HepG2 (cell line): Measurements from ENCODE around the gene ITGA2. TPM values are rescaled to one million over a fixed set of nuclear protein-coding genes. Genes with fewer than 3 reads are reported as not detected.

Experiments
- ATAC-seq: fragments of 200-7000 bp; cut with Tn5 transposase; 3 replicates; pipeline ENCODE4 v1.9.1; 2020; ENCODE audit warnings: mild to moderate bottlenecking, moderate library complexity
- BruUV-seq: library from RNA; stranded (reverse); fragments of 400-500 nt; replicated peaks from 2 replicates; lab custom pipeline; 2021; lab: Mats Ljungman, UMichigan
- CTCF ChIA-PET: fragments of 300-600 bp; formaldehyde crosslinking; extraction: SDS; loops from one replicate; lab custom pipeline; 2021; ENCODE audit warnings: low total read pairs, inconsistent platforms, low intra/inter-chr PET ratio; lab: Yijun Ruan, JAX
- POLR2A ChIA-PET: fragments of 350-600 bp; sonication (Branson Sonifier 250); formaldehyde crosslinking; loops from one replicate; lab custom pipeline; 2020; ENCODE audit warnings: antibody characterized with exemption, inconsistent platforms; lab: Yijun Ruan, JAX
- DNase-seq: peaks from one replicate; pipeline ENCODE4 v3.0.0-alpha.2; 2015; ENCODE audit warnings: low spot score
- FAIRE-seq: peaks from 3 replicates; lab custom pipeline; 2011; peaks lifted over from hg19 to GRCh38; lab: Jason Lieb, UNC
- H2AFZ ChIP-seq: one replicate; pipeline ENCODE4 v1.6.1; 2011; ENCODE audit warnings: low read length, inconsistent platforms
- H3K27ac ChIP-seq: fragments of 300-600 bp; 3 replicates; pipeline ENCODE4 v1.8.0; 2011; ENCODE audit warnings: mixed run types, mild to moderate bottlenecking, mixed read lengths, low read length, inconsistent platforms; ENCODE audit not compliant: insufficient read depth; ENCODE audit errors: extremely low read length
- H3K27me3 ChIP-seq, 2 experiments: fragments of 200-600 bp in 1 of 2; 2 replicates in 1 of 2; 3 replicates in 1 of 2; pipeline versions ENCODE4 v1.6.0 to v1.8.0; 2011; ENCODE audit warnings: low read length in 2 of 2, mild to moderate bottlenecking in 2 of 2, moderate library complexity in 2 of 2, inconsistent platforms in 1 of 2; ENCODE audit not compliant: insufficient read depth in 2 of 2, control insufficient read depth in 1 of 2
- H3K36me3 ChIP-seq, 2 experiments: fragments of 200-600 bp in 1 of 2; replicated peaks in 1 of 2; 2 replicates in 1 of 2; 3 replicates in 1 of 2; pipeline versions ENCODE4 v1.5.1 to v1.8.0; 2011; ENCODE audit warnings: low read length in 2 of 2, inconsistent platforms in 1 of 2; ENCODE audit not compliant: insufficient read depth in 2 of 2, control insufficient read depth in 1 of 2
- H3K4me1 ChIP-seq: 2 replicates; pipeline ENCODE4 v1.5.1; 2012; ENCODE audit warnings: low read length, inconsistent platforms; ENCODE audit not compliant: insufficient read depth
- H3K4me2 ChIP-seq: 2 replicates; pipeline ENCODE4 v1.6.0; 2011; ENCODE audit warnings: low read depth, low read length, inconsistent platforms
- H3K4me3 ChIP-seq, 3 experiments: fragments of 200-600 bp in 1 of 3; sonication (generic), shearing (Covaris generic) in 1 of 3; replicated peaks in 1 of 3; 2 replicates each; pipeline ENCODE4 v1.5.1; 2011 to 2016; ENCODE audit warnings: low read length in 3 of 3, inconsistent platforms in 2 of 3, low read depth in 2 of 3, mild to moderate bottlenecking in 2 of 3, control low read depth in 1 of 3, mixed read lengths in 1 of 3; ENCODE audit not compliant: insufficient read depth in 1 of 3
- H3K79me2 ChIP-seq: one replicate; pipeline ENCODE4 v1.6.1; 2011; ENCODE audit warnings: low read length, inconsistent platforms; ENCODE audit not compliant: insufficient read depth
- H3K9ac ChIP-seq: 2 replicates; pipeline ENCODE4 v1.6.0; 2011; ENCODE audit warnings: mild to moderate bottlenecking, low read depth, low read length, inconsistent platforms; ENCODE audit not compliant: insufficient read depth
- H3K9me3 ChIP-seq: 2 replicates; pipeline ENCODE4 v1.5.1; 2012; ENCODE audit warnings: mild to moderate bottlenecking, low read length
- H4K20me1 ChIP-seq: 2 replicates; pipeline ENCODE4 v1.6.0; 2011; ENCODE audit warnings: inconsistent platforms, mild to moderate bottlenecking, low read length, moderate library complexity; ENCODE audit not compliant: insufficient read depth
- ARNT2 ChIP-seq: sonication (generic); formaldehyde crosslinking; IDR thresholded peaks from 2 replicates; pipeline ENCODE4 v1.8.0; 2022; ENCODE audit warnings: mild to moderate bottlenecking, low read depth, missing genetic modification reagents, moderate library complexity
- CBX1 ChIP-seq: IDR thresholded peaks from one replicate; pipeline ENCODE4 v1.6.1; 2016; ENCODE audit warnings: antibody characterized with exemption, low read depth
- CHD2 ChIP-seq: IDR thresholded peaks from 2 replicates; pipeline ENCODE4 v1.6.1; 2011; ENCODE audit warnings: low read depth, low read length, improper control_type of control experiment
- FOXK2 ChIP-seq: fragments of 450-650 bp; IDR thresholded peaks from 2 replicates; pipeline ENCODE4 v1.6.1; 2016
- HOMEZ ChIP-seq: IDR thresholded peaks from 2 replicates; pipeline ENCODE4 v1.6.1; 2016; ENCODE audit warnings: low read depth
- MBD4 ChIP-seq: IDR thresholded peaks from 2 replicates; pipeline ENCODE4 v1.6.1; 2012; ENCODE audit warnings: low read length, inconsistent platforms, borderline replicate concordance
- MLLT10 ChIP-seq: sonication (generic); formaldehyde crosslinking; IDR thresholded peaks from 2 replicates; pipeline ENCODE4 v1.4.0; 2020; ENCODE audit warnings: missing genetic modification reagents
- NFKB2 ChIP-seq: sonication (generic); formaldehyde crosslinking; IDR thresholded peaks from 2 replicates; pipeline ENCODE4 v1.4.0; 2020; ENCODE audit warnings: missing genetic modification reagents, borderline replicate concordance
- PBX3 ChIP-seq: sonication (generic); formaldehyde crosslinking; IDR thresholded peaks from 2 replicates; pipeline ENCODE4 v1.8.1; 2023; ENCODE audit warnings: missing genetic modification reagents, inconsistent platforms, borderline replicate concordance
- POGZ ChIP-seq: sonication (generic); formaldehyde crosslinking; IDR thresholded peaks from 2 replicates; pipeline ENCODE4 v1.4.0; 2020; ENCODE audit warnings: mild to moderate bottlenecking, missing genetic modification reagents
- PRMT3 ChIP-seq: sonication (generic); formaldehyde crosslinking; IDR thresholded peaks from 2 replicates; pipeline ENCODE4 v1.8.1; 2022; ENCODE audit warnings: low read depth, mild to moderate bottlenecking, moderate library complexity, missing genetic modification reagents, borderline replicate concordance
- RBFOX2 ChIP-seq: fragments of 200-400 bp; formaldehyde crosslinking; IDR thresholded peaks from 2 replicates; pipeline ENCODE4 v1.6.1; 2017; ENCODE audit warnings: low read depth, mild to moderate bottlenecking, low read length
- SOX13 ChIP-seq, 3 experiments: fragments of 450-650 bp in 1 of 3; sonication (generic) in 1 of 3; formaldehyde crosslinking in 1 of 3; IDR thresholded peaks in 2 of 3; conservative IDR thresholded peaks in 1 of 3; 2 replicates each; pipeline versions ENCODE4 v1.5.0 to v1.6.1; 2016 to 2020; ENCODE audit warnings: antibody characterized with exemption in 1 of 3, mild to moderate bottlenecking in 1 of 3, missing compliant biosample characterization in 1 of 3, missing genetic modification reagents in 1 of 3, moderate library complexity in 1 of 3
- SP140L ChIP-seq: sonication (generic); formaldehyde crosslinking; IDR thresholded peaks from 2 replicates; pipeline ENCODE4 v1.4.0; 2020; ENCODE audit warnings: missing genetic modification reagents, borderline replicate concordance
- ZBTB38 ChIP-seq: sonication (generic); formaldehyde crosslinking; IDR thresholded peaks from 2 replicates; pipeline ENCODE4 v1.5.1; 2020; ENCODE audit warnings: mild to moderate bottlenecking, missing genetic modification reagents
- ZNF234 ChIP-seq: sonication (generic); formaldehyde crosslinking; conservative IDR thresholded peaks from 2 replicates; pipeline ENCODE4 v1.5.1; 2020; ENCODE audit warnings: mild to moderate bottlenecking, missing genetic modification reagents
- ZNF317 ChIP-seq: sonication (generic); formaldehyde crosslinking; IDR thresholded peaks from 2 replicates; pipeline ENCODE4 v1.5.0; 2020; ENCODE audit warnings: mild to moderate bottlenecking, missing genetic modification reagents
- ZNF367 ChIP-seq: sonication (generic); formaldehyde crosslinking; IDR thresholded peaks from 2 replicates; pipeline ENCODE4 v1.4.0; 2020; ENCODE audit warnings: missing genetic modification reagents, borderline replicate concordance
- ZNF569 ChIP-seq: sonication (generic); formaldehyde crosslinking; IDR thresholded peaks from 2 replicates; pipeline ENCODE4 v1.5.0; 2020; ENCODE audit warnings: mild to moderate bottlenecking, missing genetic modification reagents, moderate library complexity, borderline replicate concordance
- ZNF724P ChIP-seq: sonication (generic); formaldehyde crosslinking; IDR thresholded peaks from 2 replicates; pipeline ENCODE4 v1.8.0; 2022; ENCODE audit warnings: missing genetic modification reagents, borderline replicate concordance
- WGBS: methylation state at CpG from one replicate; pipeline ENCODE4 v1.1.6; 2017; ENCODE audit warnings: low lambda C conversion rate; 5-methylcytosine and 5-hydroxymethylcytosine counted together
- in situ Hi-C: cut with HindIII; loops from 2 replicates; pipeline ENCODE4 v1.10.0; 2017; ENCODE audit warnings: low pct_unique_long_range_greater_than_20kb; ENCODE audit not compliant: extremely low pct_ligation_motif_present
- intact Hi-C: fragments of 100-400 bp; cut with micrococcal nuclease; formaldehyde crosslinking; loops from one replicate; pipeline ENCODE4 v1.10.0; 2022; ENCODE audit not compliant: unreplicated experiment
- polyA plus RNA-seq, 8 experiments: library from polyadenylated mRNA; depleted of rRNA in 3 of 8; stranded (reverse) in 7 of 8; unstranded in 1 of 8; fragments of >200 nt; fragmentation: Illumina TruSeq in 4 of 8; extraction: Trizol in 4 of 8; gene quantifications; 2 replicates each; pipeline versions ENCODE4 v1.2.1 to v1.2.3, GENCODE V29; 2011 to 2016; ENCODE audit warnings: low read depth in 4 of 8, missing spikeins in 1 of 8, mixed read lengths in 1 of 8; ENCODE audit not compliant: insufficient read depth in 1 of 8
- total RNA-seq, 5 experiments: library from RNA; depleted of rRNA; stranded (reverse); fragments of >200 nt; fragmentation: Illumina TruSeq; extraction: Trizol; gene quantifications; 2 replicates each; pipeline ENCODE4 v1.2.3, GENCODE V29; 2016; ENCODE audit warnings: low read depth in 1 of 5
- TF ChIP-seq, protein P1 (sequence below): sonication (generic); formaldehyde crosslinking; IDR thresholded peaks from 2 replicates; pipeline ENCODE4 v1.4.0; 2020; ENCODE audit warnings: missing genetic modification reagents, mild to moderate bottlenecking, borderline replicate concordance

Gene ITGA2
- total and polyA plus RNA-seq, 2 of the 13 experiments (the other 11 are each of a cell fraction or from before 2014, with no cell fraction given): 15.8 to 58.3 TPM

DNA sequence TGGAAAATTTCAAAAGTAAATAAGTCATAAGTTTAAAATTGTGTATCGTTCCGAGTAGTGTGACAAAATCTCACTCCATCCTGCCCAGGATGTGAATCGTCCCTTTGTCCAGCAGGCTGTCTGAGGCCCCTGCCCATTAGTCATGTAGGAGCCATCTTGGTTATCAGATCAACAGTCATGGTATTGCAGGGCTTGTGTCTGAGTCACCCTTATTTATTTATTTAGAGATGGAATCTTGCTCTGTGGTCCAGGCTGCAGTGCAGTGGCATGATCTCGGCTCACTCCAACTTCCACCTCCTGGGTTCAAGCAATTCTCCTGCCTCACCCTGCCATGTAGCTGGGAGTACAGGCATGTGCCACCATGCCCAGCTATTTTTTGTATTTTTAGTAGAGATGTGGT is 30.2 kb downstream of the ITGA2 start:
- peaks cover 93% of the 10 kb centered on the region for H3K4me1 ChIP-seq
- ATAC-seq (peak; percentile 81), DNase-seq (peak; percentile 86), FAIRE-seq (no peak)
- intact Hi-C loops (no loop called here), in situ Hi-C loops (no loop called here)
- H3K4me3 ChIP-seq: no peak overlapping the region
- no peaks in the 10 kb centered on the region for H3K27me3 ChIP-seq
- no peaks in the 10 kb centered on the region for H3K9me3 ChIP-seq
- peaks cover 3% of the 10 kb centered on the region for H4K20me1 ChIP-seq
- POLR2A ChIA-PET: no interaction called here
- no peak overlapping the region for H2AFZ ChIP-seq
- H3K27ac ChIP-seq: no peak overlapping the region
- CTCF ChIA-PET: no interaction called here
- WGBS: 55% methylated on average over 4 of the region's 4 CpGs
- peaks cover 5 to 6% of the 10 kb centered on the region in 2 experiments; a peak in 4 of 5 replicates for H3K36me3 ChIP-seq
- peaks cover 90% of the 10 kb centered on the region for H3K79me2 ChIP-seq
- no TSS peak for BruUV-seq
- H3K4me2 ChIP-seq: no peak overlapping the region
- no peak overlapping the region for H3K9ac ChIP-seq
- TF ChIP-seq PBX3 (CRISPR knock-in tag) (no peak), HOMEZ (CRISPR knock-in tag) (peak; percentile 97), POGZ (CRISPR knock-in tag) (peak; percentile 85), SOX13 (IDR thresholded peaks at IDR 0.05) (no peak; the same call in 1 of the 2 replicates), SOX13 (CRISPR knock-in tag; conservative IDR thresholded peaks at IDR 0.05 in 1 of 2, IDR thresholded peaks at IDR 0.05 in 1 of 2) (peak in 1 of 2 experiments; percentile 48; a peak in 1 of 4 replicates), ZNF367 (no peak), ZNF234 (no peak), MLLT10 (CRISPR knock-in tag) (no peak), ZBTB38 (CRISPR knock-in tag) (no peak), ZNF569 (CRISPR knock-in tag) (no peak), CBX1 (no peak), PRMT3 (CRISPR knock-in tag) (no peak), ZNF724P (CRISPR knock-in tag) (no peak), CHD2 (no peak), SP140L (CRISPR knock-in tag) (no peak), MBD4 (no peak), RBFOX2 (no peak), ZNF317 (CRISPR knock-in tag) (no peak), FOXK2 (no peak), ARNT2 (0 out of 2 replicates have a peak, but pooled peaks have one; percentile 18), NFKB2 (CRISPR knock-in tag) (no peak)
- TF ChIP-seq, protein P1, sequence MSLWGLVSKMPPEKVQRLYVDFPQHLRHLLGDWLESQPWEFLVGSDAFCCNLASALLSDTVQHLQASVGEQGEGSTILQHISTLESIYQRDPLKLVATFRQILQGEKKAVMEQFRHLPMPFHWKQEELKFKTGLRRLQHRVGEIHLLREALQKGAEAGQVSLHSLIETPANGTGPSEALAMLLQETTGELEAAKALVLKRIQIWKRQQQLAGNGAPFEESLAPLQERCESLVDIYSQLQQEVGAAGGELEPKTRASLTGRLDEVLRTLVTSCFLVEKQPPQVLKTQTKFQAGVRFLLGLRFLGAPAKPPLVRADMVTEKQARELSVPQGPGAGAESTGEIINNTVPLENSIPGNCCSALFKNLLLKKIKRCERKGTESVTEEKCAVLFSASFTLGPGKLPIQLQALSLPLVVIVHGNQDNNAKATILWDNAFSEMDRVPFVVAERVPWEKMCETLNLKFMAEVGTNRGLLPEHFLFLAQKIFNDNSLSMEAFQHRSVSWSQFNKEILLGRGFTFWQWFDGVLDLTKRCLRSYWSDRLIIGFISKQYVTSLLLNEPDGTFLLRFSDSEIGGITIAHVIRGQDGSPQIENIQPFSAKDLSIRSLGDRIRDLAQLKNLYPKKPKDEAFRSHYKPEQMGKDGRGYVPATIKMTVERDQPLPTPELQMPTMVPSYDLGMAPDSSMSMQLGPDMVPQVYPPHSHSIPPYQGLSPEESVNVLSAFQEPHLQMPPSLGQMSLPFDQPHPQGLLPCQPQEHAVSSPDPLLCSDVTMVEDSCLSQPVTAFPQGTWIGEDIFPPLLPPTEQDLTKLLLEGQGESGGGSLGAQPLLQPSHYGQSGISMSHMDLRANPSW (CRISPR knock-in tag): no peak
